Measurements from ENCODE around the gene PPP1R1C.

PPP1R1C gene

DNA sequence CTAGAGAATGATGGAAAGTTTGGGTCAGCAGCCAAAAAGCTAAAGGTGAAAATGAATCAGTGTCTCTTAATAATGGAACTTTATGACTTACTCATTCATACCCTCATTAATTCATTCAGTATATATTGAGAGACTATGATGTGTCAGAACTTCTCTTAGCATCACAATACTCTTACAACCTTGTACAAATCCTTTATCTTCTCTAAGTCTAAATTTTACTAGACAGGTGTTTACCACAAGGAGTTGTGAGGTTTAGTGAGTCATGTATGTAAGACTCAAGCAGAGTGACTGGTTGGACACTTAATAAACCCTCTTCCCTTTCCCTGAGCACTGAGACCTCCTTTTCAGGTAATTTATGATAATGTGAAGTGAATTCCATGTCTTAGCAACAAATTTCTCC, 129.6 kb downstream of the PPP1R1C start:
- no peak for DNase-seq

- no peak for DNase-seq
Measured at GRCh38 chr2:182116774-182117173, 131.1 kb downstream of the PPP1R1C start.

- no peak for DNase-seq
Measured at GRCh38 chr2:182117196-182117595, 131.5 kb downstream of the PPP1R1C start.

GRCh38 chr2:182128821-182129707, 143.4 kb downstream of the PPP1R1C start:
- DNase-seq: no peak

- no peak for DNase-seq
Measured at GRCh38 chr2:182132605-182133004, 147.0 kb downstream of the PPP1R1C start.

- no peak for DNase-seq
Measured at GRCh38 chr2:182133195-182133891, 147.7 kb downstream of the PPP1R1C start.

DNA sequence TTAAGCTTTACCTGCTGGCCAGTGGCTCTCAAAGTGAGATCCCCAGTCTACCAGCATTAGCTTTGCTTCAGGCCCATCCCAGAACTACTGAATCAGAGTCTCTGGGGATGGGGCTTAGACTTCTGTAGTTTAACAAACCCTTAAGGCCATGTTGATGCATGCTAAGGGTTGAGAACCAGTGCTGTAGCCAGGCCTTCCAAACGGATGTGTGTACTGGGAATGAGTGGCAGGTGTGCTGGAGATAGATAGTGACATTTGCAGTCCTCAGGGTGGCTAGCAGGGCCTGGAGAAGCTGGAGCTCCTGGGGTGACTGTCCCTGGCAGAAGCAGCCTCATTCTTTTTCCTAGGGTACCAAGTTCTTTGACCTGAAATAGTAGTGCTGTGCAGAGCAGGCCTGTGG, 148.5 kb downstream of the PPP1R1C start:
- DNase-seq: no peak

DNA sequence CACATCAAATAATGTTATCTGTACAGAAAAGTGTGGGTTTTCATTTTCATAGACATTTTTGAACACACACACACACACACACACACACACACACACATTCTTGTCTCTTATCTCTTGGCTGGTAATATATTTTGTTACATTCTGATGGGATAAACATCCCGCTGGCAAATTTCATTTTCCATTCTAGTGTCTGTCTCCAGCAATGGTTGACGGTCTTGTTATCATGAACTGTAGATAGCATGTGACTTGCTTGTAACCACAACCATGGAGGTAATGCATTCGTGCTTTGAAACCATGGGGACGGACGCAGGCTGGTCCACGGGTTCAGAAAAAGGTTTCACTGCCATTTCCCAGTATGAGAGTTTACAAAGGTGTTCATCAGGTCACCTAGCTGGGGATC, 156.4 kb downstream of the PPP1R1C start:
- no peak for DNase-seq

GRCh38 chr2:182144041-182144775, 158.6 kb downstream of the PPP1R1C start:
- DNase-seq: no peak

GRCh38 chr2:182144776-182145165, 159.1 kb downstream of the PPP1R1C start:
- DNase-seq: no peak

- no peak for DNase-seq
Measured at GRCh38 chr2:182148344-182148743, 162.7 kb downstream of the PPP1R1C start.

DNA sequence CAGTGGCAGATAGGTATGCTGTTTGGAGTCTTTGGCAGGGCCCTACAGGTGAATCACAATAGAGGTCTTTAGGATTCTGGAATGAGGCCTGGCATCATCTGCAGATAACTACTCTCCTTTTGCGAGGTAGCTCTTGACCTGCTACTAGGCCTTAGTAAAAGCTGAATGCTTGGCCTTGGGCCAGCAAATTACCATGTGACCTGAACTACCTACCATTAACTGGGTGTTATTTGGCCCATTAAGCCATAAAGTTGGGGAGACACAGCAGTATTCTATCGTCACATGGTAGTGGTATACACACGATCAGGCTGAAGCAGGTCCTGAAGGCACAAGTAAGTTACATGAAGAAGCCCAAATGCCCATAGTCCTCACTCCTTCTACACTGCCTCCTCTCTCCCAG, 178.2 kb downstream of the PPP1R1C start:
- no peak for DNase-seq

DNA sequence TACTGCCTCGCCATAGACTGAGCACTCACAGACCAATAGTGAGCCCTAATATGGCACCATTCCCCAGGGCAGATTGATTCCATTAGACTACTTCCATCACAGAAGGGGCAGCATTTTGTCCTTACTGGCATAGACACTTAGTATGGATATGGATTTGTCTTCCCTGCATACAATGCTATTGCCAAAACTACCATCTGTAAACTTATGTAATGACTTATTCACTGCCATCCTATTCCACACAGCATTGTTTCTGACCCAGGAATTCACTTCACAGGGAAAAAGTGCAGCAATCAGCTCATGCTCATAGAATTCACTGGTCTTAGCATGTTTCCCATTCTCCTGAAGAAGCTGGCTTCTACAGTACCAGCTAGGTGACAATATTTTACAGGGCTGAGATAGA, 179.0 kb downstream of the PPP1R1C start:
- DNase-seq: no peak

DNA sequence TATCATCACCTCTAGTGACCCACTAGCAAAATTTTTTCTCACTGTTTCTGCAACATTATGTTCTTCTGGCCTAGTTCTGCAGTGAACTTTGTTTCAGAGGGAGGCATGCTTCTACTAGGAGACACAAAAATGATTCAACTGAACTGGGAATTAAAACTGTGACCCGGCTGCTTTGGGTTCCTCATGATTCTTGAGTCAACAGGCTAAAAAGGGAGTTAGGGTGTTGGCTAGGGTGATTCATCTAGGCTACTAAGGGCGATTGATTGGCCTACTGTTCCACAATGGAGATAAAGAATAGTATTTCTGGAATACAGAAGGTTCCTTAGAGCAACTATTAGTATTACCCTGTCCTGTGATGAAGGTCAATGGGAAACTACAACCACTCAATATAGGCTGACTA, 179.5 kb downstream of the PPP1R1C start:
- no peak for DNase-seq

DNA sequence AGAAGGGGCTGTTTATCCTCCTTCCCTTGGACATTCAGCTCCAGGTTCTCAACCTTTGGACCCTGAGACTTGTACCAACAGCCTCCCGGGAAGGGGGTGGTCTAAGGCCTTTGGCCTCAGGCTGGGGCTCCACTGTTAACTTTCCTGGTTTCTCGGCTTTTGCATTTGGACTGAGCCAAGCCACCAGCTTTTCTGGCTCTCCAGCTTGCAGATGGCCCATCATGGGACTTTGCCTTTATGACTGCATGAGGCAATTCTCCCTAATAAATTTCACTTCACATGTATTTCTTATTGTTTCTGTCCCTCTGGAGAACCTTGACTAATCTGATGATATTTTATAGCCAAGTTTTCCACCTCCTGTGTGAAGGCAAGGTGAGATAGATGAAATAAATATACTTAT, 180.8 kb downstream of the PPP1R1C start:
- no peak for DNase-seq

GRCh38 chr2:182166841-182167240, 181.2 kb downstream of the PPP1R1C start:
- no peak for DNase-seq

Measured in 8988T (cell line).